HG02571 (cell line): ENCODE results near the gene SOCS1.
A peak's percentile ranks its signal among the peaks of the same experiment; 100 is the strongest.
"Not testable (repeated sequence)": the region's sequence is repeated elsewhere in the genome, so short reads cannot be mapped to it uniquely, and the experiment has no call there.

Experiments
- ATAC-seq: cut with Tn5 transposase; IDR thresholded peaks from one replicate; pipeline ENCODE4 v1.9.1; 2021; ENCODE audit warnings: mild to moderate bottlenecking, moderate library complexity; ENCODE audit not compliant: unreplicated experiment

The SOCS1 gene

GRCh38 chr16:11255737-11256660 is at the start of gene SOCS1:
Gene SOCS1, minus strand, starts transcription at chr16:11256204. Its CDS starts 726 bp downstream, at chr16:11255478.
- ATAC-seq, result peak; percentile 48

GRCh38 chr16:11303405-11304138 is 47.6 kb upstream of the SOCS1 start:
- no peak for ATAC-seq

GRCh38 chr16:11302977-11303376 is 47.0 kb upstream of the SOCS1 start:
- ATAC-seq, result no peak

- no peak for ATAC-seq
These were observed 45.9 kb upstream of the SOCS1 start for GRCh38 chr16:11301645-11302501.

- ATAC-seq, result no peak
These were observed 44.5 kb upstream of the SOCS1 start for GRCh38 chr16:11300560-11300892.

- no peak for ATAC-seq
These were observed 44.0 kb upstream of the SOCS1 start for GRCh38 chr16:11299865-11300559.

- not testable (repeated sequence) for ATAC-seq
These were observed 43.0 kb upstream of the SOCS1 start for GRCh38 chr16:11298950-11299547.

GRCh38 chr16:11298143-11298900 is 42.3 kb upstream of the SOCS1 start:
- no peak for ATAC-seq

- ATAC-seq, result peak; percentile 66
These were observed 41.6 kb upstream of the SOCS1 start for GRCh38 chr16:11297492-11298142.

GRCh38 chr16:11296706-11297491 is 40.9 kb upstream of the SOCS1 start:
- ATAC-seq, result no peak

GRCh38 chr16:11296351-11296705 is 40.3 kb upstream of the SOCS1 start:
- no peak for ATAC-seq

GRCh38 chr16:11295672-11296071 is 39.7 kb upstream of the SOCS1 start:
- no peak for ATAC-seq

GRCh38 chr16:11292076-11292748 is 36.2 kb upstream of the SOCS1 start:
- ATAC-seq, result no peak

- no peak for ATAC-seq
These were observed 35.2 kb upstream of the SOCS1 start for GRCh38 chr16:11291091-11291703.

- ATAC-seq, result no peak
These were observed 34.3 kb upstream of the SOCS1 start for GRCh38 chr16:11290102-11290893.

GRCh38 chr16:11289696-11290095 is 33.7 kb upstream of the SOCS1 start:
- not testable (repeated sequence) for ATAC-seq
